GM18499 (cell line): ENCODE data around the gene FLII.

Experiments
- ATAC-seq: cut with Tn5 transposase; IDR thresholded peaks from one replicate; pipeline ENCODE4 v1.9.1; 2021; ENCODE audit warnings: moderate number of reproducible peaks; ENCODE audit not compliant: insufficient read depth, unreplicated experiment

FLII gene

DNA sequence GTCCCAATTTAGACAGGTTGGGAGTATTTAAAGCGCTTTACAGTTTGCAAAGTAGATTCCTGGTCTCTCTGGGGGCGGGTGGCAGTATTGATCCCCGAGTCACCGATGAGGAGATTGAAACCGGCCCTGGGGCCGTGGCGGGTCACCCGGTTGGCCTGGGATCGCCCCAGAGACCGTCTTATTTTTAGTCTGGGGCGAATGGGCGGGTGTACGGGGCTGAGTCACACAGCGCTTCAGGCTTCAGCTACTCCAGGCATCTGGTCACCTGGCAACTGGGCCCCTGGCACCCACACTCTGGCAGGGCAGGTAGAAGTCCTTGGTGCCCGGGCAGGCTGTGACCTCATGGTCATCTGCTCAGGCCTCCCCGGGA is 2.6 kb upstream of the FLII start:
- ATAC-seq, result no peak

DNA sequence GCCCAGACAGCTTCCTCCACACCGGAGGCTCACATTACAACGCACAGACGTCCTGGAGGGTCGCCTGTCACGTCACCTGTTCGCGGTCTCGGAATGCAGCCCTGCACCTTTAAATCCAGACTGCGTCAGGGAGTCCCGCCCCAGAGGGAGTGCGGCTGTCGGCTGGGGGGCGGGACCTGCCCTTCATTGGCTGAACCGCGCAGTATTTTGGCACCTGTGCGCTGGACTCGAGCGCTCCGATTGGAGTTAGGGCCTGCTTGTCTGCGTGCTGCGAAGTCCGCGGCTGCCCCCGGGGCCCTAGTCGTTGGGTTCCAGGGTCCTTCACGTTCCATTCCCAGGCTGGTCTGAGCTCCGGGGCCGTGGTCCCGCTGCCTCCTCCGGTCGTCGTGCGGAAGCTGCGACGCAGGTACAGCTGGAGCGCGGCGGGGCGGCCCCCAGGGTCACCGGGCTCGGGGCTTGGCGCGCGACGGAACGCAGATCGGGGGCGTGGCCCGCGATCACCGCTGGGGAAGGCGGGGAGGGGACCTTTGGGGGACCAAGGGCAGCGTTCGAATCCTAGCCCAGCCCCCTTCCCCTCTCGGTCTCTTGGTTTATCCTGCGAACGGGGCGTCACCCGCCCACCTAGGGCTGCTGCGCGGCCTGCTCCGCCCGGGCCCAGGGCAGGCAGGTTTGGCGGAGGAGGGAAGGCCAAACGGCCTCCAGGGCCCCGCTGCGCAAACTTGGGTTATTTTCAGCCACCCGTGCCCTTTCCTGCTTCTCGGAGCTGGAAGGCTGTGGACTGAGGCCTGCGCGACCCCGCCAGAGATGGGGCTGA is 2.0 kb upstream of the FLII start, which contains the start of gene MIEF2:
TSS of gene MIEF2 (plus strand) at position 331 of the 814 bp plus-strand sequence. CDS start 2,059 bp downstream, outside the sequence.
- peak; percentile 55 for ATAC-seq

DNA sequence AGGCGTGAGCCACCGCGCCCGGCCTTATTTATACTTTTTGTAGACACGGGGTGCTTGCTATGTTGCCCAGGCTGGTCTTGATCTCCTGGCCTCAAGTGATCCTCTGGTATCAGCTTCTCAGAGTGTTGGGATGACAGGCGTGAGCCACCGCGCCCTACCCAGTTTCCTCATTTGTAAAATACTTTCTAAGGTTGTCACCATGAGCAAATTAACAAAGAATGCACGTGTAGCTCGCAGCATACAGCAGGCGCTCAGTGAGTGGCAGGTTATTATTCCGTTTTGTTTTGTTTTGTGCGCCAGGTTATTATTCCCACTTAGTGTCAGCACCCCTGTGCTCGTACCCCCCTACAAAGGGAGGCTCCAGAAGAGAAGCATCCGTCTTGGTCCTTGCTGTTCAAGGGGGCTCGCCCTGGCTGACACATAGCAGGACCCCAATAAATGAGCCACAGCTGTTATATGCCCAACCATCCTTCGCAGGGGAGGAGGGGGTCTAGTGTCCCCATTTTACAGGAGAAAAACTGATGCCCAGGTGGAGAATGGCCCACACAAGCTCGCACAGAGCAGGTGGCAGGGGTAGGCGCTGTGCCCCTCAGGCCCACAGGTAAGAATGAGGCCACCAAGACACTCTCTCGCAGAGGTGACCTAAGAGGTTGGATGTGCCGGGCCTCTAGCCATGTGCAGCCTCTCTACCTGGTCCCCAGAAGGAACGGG is 1.2 kb upstream of the FLII start:
- ATAC-seq, result no peak

DNA sequence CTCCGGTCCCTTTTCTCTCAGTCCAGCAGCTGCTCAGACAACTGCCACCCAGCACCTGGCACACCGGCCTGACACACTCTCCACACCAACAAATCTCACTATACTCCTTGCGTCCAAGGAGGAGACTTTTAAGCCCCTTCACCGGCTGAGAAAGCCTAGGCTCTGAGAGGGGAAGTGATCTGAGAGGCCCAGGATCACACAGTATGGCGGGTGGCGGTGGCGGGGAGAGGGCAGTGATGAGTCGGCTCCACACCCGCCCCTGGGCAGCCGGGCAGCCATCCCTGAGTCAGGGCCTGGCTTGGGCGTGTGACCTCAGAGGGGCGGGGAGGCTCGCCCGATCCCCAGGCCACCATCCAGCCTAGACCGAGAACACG is 569 bp downstream of the FLII start:
- no peak for ATAC-seq

DNA sequence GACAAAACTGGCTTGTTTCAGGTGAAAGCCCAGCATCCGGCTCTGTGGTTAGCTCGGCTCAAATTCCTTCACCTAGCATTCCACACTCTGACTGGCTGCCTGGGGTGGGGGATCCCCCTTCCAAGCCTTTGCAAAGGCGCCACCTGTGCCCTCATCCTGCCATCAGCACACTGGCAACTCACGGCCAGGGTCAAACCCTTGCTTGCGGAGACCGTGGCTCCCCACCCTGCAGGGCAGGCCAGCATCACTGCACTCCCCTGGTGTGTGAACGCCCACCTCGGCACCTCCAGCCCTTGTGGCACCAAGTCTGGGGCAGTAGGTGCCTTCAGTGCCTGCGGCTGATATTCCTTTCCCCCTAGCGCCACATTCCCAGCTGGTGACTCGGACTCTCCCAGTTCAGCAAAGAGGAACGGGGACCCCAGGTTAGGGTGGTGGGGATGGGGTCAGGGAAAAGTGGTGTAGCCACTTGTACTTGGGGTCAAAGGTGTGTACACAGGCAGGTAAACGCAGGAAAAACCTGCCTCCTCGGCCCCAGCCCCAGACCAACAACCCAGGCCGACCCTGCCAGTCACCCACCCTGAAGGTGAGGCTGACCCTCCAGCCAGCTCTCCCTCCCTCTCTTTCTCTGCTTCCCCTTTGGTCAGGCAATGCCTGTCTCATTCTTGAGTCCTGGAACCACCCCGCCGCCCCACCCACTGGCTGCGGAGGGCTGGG is 1.1 kb downstream of the FLII start:
- ATAC-seq, result no peak

DNA sequence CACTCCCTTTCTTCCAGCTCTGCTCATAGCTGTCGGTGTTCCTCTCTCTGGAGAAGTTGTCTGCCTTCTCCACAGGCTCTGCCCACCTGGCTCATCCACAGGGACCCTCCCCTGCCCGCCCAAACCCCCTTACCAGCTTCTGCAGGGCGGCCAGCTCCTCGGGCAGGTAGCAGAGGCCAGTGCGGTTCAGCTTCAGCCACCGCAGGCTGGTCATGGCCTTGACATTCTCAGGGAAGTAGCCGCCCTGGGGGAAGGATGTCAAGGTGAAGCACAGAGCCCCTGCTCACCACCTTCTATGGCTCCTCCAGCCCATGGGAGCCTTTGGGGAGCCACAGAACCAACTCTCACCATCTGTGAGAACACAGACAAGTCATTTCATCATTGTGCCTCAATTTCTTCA is 1.8 kb downstream of the FLII start:
- no peak for ATAC-seq

DNA sequence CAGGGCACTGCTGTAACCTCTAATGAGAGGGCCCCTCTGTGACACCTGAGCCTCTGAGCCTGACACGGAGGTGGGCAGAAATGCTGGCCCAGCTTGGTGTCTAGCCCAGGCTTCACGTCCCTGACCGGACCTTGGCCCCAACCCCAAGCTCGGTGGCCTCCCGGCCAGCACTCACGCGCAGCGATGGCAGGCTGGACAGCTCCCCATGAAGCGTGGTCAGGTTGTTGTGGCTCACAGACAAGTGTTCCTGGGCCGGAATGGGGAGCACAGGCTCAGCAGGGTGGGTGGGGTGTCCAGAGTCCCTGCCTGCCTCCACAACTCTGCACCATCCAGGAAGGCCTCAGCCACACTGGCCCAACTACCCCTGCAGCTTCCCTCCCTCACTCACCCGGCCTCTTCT is 2.2 kb downstream of the FLII start:
- ATAC-seq, result no peak

DNA sequence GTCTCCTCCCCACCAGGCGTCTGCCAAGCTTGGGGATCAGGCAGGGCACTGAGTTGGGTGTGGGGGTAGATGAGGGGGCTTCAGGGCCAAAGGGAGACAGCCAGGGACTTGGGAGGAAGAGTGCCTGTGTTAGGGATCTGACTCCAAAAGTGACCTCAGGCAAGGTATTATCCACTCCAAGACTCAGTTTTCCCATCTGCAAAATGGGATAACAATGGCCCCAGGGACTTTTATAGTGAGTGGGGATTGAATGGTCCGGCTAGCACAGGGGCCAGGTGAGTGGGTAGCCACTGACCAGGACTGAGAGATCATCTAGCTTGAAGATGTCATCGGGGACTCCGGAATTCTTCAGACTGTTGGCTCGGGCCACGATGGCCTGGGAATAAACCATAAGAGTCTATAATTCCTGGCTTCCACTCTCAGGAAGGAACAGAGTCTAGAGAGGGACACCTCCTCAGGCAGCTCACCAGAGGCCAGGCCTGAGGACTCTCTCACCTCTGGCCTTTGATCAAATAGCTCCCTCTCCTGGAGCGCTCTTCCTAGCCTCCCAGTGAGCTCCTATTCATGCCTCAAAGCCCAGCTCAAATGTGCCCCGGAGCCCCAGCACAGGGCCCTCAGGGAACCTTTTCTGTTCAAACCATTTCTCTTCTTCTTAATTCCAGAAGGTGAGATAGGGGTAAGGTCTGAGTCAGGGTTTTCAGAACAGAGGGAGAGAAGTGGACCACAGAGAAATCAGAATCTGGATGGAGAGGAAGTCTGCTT is 3.5 kb downstream of the FLII start:
- no peak for ATAC-seq

DNA sequence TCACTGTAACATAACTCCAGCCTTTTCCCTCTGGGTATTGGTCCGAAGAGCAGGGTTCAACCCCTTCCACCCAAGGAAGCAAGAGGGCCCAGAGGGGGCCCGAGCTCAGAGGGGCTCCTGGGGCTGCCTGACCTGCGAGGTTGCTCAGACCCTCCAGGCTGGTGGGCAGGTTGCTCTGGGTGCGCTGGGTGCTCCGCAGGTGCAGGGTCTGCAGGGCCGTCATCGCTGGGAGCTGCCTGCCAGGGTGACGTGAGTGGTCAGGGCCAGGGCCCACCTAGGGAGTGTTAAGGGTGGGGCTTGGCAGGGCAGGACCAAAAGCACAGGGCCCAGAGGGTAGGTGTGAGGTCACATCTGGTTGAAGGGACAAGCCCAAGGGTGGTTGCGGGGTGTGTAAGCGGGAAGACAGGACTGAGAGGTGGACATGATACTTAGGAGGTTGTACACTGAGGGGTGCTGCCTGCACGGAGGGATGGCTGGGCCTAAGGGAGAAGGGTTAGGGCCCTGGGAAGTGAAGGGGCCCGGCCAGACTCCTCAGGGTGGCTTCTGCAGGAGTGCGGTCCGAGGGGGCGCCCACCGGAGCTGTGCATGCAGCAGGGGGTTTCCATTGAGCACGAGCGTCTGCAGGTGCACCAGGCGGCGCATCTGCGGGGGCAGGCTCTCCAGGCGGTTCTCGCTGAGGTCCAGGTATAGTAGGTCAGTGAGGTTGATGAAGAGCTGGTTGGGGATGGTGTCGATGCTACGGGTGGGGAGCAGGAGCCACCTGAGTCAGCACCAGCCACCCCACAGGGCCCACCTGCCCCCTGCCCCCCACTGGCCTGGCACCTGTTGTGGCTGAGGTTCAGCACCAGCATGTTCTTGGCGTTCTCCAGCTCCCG is 4.4 kb downstream of the FLII start:
- no peak for ATAC-seq

DNA sequence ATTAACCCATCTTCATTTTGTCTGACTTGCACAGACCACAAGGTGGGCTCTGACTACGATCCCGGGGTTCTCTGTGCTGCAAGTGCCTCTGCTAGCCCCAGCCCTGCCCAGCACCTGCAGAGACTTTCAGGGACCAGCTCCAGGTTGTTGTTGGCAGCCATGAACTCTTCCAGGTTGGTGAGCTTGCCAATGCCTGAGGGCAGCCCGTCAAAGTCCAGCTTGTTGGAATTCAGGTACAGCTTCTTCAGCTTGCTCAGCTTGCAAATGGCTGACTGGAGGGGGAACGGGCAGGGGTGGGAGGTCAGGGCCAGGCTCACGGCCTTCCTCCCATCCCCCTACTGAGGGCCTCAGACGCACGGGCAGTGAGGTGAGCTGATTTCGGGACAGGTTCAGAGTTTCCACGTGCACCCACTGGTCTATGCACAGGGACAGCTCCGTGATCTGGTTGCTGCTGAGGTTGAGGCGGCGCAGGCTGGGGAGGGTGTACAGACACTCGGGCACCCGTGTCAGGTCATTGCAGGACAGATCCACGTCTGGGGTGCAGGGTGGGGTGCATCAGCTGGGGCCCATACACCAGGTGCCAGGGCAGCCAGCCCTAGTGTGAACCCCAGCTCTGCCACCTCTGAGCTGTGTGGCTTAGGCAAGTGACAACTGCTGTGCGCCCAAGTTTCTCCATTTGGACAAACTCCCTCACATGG is 5.2 kb downstream of the FLII start:
- ATAC-seq, result no peak

DNA sequence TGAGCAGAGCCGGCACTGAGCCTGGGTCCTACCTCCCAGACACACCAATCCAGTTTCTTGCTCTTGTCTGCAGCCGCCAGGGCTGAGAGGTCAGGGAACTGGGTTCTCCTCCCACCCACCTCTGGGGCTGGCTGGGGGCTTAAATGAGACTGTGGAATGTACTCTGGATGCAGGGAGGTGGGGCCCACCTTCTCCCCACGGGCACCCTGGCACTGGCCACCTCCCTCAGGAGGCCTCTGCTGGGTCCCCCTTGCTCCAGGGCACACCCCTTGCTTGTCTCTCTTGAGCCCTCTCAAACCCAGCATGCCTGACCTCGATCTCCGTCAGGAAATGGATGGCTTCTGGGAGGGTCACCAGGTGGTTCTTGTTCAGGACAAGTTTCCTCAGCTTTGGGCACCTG is 6.4 kb downstream of the FLII start:
- ATAC-seq, result no peak

DNA sequence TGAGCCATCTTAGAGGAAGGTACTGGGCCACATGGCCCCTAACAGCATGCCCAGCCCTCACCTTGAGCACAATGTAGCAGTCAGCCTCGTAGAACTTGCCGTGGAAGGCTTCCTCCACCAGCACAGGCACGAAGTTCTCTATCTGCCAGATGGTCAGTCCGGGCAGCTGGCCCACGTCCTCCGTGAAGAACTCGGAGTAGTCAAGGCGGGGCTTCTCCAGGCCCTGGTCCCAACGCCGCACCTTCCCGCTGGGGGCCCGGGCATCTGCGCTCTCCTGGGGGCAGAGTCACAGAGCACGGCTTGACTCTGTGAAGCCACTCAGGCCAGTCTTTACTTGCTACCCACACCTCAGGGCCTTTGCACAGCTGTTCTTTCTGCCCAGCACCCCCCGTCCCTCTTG is 7.3 kb downstream of the FLII start:
- no peak for ATAC-seq

DNA sequence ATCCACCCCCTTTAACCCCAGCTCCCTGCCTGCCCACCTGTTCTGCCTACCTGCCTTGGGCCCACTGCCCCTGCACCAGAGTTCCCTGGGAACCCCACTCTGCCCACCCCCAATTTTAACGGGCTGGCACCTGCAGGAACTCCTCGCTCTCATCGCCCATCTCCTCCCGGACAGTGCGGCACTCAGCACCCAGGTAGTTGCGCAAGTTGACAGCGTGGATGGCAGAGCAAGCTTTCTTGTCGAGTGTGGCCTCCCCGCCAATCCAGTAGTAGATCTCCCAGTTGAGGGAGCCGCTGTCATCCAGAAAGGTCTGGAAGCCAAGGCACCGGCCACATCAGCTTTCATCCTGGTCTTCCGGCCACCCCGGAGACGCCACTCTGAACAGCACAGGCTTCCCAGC is 7.8 kb downstream of the FLII start:
- ATAC-seq, result no peak

DNA sequence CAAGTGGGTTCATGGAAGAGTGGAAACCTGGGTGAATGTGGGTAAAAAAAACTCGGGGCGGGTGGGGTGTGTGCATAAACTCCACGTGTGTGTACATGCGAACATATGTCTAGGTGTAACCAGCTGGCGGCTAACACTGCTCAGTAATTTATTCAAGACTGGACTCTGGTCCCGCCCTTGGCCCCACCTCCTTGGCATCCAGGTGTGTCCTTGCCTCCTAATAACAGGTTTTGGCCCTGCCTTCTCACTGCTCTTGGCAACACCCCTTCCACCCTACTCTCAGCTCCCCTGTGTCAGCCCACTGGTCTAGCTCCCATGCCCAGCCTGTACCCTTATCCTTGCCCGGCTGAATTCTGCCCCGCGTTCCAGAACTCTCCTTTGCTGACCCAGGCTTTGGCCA is 8.3 kb downstream of the FLII start:
- no peak for ATAC-seq

DNA sequence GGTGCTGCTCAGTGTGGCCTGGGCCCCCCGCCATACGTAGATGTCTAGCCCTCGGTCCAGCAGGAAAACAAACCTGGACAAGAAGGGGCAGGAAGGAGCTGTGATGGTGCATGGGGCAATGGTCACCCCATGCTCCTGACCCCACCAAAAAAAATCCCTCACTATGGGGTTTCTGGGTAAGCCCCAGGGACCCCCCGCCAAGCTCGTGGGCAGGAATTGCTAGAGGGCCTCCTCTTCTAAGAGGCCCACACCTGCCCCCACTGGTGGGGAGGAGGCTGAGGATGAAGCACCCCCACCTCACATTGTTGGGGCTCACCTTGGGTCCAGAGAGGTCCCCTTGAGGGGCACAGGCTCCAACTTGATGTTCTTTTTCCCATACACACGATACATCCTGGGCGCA is 9.7 kb downstream of the FLII start:
- ATAC-seq, result no peak

DNA sequence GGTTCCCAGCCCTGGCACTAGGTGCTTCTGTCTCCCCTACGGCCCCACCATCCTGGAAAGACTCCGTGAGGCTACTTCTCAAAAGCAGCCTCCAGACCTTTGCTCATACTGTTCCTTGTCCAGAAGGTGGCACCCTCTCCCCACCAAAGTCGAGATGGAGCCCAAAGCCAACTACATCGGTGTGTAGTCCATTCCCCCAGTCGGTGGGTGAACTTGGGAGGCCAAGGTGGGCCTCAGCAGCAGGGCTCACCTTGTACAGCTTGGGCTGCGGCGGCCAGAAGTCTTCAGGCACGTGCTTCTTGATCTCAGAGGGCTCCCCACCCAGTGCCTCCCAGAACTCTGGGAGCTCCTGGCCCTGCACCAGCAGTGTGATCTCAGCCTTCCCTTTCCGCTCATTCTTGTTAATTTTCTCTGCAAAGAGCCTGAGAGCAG is 10.2 kb downstream of the FLII start:
- ATAC-seq, result no peak

DNA sequence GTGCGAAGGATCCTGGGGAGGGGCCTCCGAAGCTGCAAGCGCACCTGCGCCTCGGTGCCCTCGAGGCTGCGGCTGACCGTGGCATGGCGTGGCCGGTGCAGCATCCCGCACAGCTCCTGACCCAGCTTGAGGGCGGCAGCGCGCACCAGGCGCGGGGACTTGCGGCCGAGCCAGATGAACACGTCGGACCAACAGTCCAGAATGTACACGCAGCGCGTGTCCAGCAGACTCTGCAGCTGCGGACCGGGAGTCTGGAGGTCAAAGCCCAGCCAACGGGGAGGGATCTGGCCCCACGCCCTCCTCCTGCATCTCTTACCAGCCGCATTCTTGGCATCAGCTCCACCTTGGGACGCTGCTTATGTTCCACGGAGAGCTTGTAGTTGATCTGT is 10.9 kb downstream of the FLII start:
- no peak for ATAC-seq

DNA sequence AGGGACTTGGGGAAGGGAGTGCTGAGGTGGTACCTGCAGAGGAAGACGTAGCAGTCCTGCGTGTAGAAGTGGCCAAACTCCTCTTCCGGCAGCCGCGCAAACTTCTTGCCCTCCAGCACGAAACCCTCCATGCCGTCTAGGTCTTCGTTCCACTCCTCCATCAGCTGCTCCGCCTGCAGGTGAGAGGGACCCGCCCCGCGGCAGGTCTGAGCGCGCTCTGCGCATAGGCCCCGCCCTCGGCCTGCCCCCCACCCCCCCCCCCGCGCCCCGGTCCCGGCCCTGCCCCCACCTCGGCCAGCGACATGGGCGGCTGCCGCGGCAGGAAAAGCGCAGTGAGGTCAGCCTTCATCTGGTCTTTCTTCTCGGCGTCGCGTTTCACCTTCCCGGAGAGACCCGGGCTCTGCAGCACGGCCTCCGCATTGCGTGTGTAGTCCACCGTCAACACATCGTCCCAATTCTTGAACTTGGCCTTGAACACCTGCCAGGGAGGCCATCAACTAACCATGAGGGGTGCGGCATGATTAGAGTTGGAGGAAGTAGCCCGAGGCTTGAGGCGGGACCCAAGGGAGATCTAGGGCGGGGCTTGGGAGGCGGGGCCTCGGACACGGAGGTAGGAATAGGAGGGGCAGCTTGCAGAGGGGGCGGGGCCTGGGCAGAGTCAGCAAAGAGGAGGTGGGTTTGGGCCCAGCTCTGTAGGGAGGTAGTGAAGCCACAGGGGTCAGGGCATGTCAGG is 11.5 kb downstream of the FLII start:
- no peak for ATAC-seq
